Astrocyte of the cerebellum (primary cell): ENCODE results near the gene TUSC2.

ENCODE experiments used
- DNase-seq: peaks from one replicate; pipeline ENCODE4 v3.0.0-alpha.2; 2011; ENCODE audit warnings: low read depth
- H3K4me3 ChIP-seq: 2 replicates; pipeline ENCODE4 v1.5.1; 2011; ENCODE audit warnings: mild to moderate bottlenecking, low read depth, low read length, moderate library complexity
- in situ Hi-C: cut with HindIII; loops from 2 replicates; pipeline ENCODE4 v1.10.0; 2017; ENCODE audit warnings: low sequenced_read_pairs
- TF ChIP-seq, protein P1 (sequence below): IDR thresholded peaks from 2 replicates; pipeline ENCODE4 v1.5.1; 2012; ENCODE audit warnings: low read length, low read depth, moderate library complexity, mild to moderate bottlenecking; ENCODE audit errors: missing control alignments

TUSC2 gene

DNA sequence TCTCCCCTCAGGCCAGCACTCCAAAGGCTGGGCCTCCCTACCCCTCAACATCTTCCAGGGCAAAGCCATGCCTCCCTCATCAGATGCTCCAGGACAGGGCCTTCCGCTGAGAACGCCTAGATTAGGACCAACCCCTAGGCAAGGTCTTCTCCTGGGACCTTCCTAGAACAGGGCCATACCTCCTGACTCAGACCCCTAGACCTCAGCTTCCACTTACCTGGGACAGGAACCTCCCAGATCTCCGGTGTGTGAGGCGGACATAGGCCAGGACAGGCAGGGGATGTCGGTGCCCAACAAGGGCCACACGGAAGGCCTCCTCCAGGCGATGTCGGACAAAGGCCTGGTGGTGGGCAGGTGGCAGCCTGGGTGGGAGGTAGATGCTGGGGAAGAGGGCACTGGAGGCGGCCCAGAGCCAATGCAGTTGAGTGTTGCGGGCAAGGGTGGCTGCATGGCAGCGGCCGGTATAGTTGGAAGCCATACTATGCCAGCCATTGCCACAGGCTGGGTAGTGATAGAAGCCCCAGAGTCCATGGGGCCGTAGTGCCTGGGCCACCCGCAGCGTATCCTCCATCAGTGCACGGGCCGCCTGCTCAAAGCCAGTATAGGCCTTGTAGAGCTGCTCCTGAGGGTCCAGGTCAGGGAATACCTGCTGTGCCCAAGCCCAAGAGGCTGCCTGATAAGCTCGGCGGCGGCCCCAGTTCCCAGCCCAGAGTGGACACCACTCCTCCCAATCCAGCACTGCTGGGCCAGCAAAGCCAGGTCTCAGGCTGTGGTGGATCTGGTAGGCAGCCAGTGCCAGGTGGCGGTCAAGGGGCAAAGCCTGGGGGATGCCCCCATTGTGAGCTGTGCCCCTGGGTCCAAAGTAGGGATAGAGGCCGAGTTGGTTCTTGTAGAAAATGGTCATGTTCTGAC lies 33.3 kb downstream of the TUSC2 start:
- TF ChIP-seq, protein P1, sequence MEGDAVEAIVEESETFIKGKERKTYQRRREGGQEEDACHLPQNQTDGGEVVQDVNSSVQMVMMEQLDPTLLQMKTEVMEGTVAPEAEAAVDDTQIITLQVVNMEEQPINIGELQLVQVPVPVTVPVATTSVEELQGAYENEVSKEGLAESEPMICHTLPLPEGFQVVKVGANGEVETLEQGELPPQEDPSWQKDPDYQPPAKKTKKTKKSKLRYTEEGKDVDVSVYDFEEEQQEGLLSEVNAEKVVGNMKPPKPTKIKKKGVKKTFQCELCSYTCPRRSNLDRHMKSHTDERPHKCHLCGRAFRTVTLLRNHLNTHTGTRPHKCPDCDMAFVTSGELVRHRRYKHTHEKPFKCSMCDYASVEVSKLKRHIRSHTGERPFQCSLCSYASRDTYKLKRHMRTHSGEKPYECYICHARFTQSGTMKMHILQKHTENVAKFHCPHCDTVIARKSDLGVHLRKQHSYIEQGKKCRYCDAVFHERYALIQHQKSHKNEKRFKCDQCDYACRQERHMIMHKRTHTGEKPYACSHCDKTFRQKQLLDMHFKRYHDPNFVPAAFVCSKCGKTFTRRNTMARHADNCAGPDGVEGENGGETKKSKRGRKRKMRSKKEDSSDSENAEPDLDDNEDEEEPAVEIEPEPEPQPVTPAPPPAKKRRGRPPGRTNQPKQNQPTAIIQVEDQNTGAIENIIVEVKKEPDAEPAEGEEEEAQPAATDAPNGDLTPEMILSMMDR, result no peak
- in situ Hi-C loops, result no loop called here
- no peak overlapping the region for H3K4me3 ChIP-seq
- no peak for DNase-seq

DNA sequence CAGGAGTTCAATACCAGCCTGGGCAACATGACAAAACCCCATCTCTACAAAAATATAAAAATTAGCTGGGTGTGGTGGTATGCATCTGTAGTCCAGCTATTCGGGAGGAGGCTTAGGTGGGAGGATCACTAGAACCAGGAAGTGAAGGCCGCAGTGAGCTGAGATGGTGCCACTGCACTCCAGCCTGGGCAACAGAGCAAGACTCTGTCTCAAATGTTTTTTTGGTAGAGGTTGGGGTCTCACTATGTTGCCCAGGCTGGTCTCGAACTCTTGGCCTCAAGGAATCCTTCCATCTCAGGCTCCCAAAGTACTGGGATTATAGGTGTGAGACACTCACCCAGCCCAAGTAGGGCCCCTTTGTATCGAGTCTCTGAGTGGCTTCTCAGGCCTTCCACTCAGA lies 33.9 kb downstream of the TUSC2 start:
- H3K4me3 ChIP-seq, result no peak overlapping the region
- in situ Hi-C loops, result no loop called here
- TF ChIP-seq, protein P1, result no peak
- DNase-seq, result no peak

DNA sequence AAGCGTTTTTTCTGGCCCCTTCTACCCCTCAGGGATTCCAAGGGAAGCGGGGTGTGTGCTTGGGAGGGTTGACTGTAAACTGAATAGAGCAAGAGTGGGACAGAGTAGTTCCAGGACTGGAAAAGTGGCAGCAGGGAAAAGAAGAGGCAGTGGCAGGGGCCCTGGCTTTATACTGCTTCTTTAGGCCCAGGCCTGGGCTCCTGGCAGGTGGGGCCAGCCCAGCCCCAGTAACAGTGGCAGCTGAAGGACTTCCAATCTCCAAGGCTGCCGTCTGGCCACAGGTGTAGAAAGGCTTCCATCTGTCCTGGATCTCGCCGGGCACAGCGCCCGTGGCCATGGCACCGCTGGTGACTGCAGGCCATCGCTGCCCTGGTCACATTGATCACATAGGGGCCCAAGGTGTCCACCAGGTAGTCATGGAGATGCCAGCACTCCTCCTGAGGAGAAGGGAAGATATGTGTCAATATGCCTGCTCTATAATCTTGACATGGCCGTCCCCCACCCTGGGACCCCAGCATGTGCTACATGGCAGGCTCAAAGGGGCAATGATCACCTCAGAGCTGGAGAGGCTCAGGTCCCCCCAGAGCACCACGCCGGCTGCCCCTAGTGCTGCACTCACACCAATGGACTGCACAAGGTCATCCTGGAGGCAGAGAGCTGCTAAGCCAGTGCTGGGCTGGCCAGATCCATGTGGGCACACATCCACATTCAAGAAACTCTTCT lies 34.8 kb downstream of the TUSC2 start:
- H3K4me3 ChIP-seq, result no peak overlapping the region
- in situ Hi-C loops, result no loop called here
- no peak for DNase-seq
- TF ChIP-seq, protein P1, result no peak

DNA sequence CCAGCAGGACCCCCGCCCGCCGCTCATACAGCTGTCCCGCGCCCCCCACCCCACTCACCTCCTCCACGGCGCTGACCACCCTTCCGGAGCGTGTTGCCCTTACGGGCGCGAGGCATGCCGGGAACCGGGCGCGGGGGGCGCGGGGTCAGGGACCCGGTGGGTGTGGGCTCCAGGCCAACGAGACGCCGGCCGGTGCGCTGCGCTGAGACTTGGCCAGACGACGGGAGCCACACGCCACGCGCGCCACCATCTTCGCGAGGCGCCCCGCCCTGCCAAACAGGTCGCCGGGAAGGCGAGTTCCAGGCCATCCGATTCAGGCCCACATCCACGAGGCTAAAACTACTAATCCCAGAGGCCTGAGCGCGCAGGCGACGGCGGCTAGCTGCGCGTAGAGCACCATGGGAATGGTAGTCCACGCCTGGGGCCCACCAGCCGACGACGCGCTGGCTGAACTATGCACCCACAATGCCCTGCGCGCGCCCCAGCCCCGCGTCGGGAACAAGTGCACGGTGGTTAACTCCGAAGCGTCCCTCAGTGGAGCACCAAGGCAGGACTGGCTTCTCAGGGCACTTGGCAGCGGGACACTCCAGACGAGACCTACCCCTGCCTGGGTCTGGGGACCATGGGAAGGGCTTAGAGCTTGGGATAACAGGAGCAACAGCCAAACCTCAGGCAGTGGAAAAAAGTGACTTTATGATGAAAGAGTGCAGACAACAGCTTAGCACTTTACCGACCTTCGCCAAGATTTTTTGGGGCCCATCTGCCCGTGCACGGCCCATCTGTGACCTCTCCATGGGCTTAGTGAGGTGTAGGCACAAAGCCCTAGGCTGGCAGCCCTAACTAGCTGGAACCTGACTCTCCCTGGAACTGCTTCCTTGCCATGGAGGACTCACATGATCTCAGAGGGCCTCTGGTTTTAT lies 35.6 kb downstream of the TUSC2 start, which contains the start of gene IFRD2:
IFRD2 (minus strand) TSS at position 271 of the 920 bp plus-strand sequence; CDS start at position 116, 155 bp downstream.
- in situ Hi-C loops, result no loop called here
- H3K4me3 ChIP-seq, result peak within 1 kb of the TSS; percentile 83
- TF ChIP-seq, protein P1, result no peak
- peak; percentile 95 for DNase-seq

DNA sequence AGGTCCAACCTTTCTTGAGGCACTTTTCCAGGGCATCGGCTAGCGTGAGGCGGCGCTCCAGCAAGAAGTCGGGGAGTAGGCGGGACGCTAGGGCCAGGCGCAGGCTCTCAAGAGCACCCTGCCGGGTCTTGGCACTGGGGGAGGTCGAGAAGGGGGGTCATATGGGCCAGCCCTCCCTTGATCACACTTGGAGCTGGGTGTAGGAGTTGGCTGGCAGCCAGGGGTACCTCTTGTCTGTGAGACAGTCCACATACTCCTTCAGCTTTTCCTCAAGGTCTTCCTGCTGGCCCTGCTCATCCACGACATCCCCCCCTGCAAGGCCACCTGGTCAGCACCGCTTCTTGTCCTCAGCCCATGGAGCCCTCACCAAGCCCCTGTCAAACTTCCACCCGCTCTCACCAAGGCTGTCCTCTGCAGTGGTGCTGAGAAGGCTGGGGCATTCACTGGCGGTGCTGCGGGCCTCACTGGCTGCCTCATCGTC lies 37.8 kb downstream of the TUSC2 start:
- TF ChIP-seq, protein P1, result no peak
- DNase-seq, result no peak
- no peak overlapping the region for H3K4me3 ChIP-seq
- in situ Hi-C loops, result no loop called here

DNA sequence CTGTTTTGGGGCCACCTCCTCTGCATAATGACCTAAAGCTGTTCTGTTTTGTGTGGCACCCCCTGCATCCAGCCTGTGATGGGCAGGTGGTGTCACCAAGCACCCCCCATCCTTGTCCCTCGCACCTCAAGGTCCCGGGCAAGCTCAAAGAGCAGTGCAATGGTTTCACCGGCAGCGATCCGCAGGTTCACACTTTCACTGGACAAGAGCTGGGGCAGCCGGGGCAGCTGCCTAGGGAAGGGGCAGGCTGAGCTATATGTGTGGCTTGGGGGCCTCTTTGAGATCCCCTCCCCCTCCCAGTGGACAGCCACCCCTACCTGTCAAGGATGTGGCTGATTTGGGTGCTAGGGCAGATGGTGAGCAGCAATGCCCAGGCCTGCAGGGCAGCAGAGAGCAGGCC lies 38.9 kb downstream of the TUSC2 start:
- in situ Hi-C loops, result no loop called here
- TF ChIP-seq, protein P1, result no peak
- H3K4me3 ChIP-seq, result no peak overlapping the region
- DNase-seq, result no peak
